SU-DHL-6 (cell line): ENCODE data around the gene DNMBP.

Experiments
- EZH2phosphoT487 ChIP-seq: fragments of 200-600 bp; sonication (generic), shearing (Covaris generic); conservative IDR thresholded peaks from 2 replicates; pipeline ENCODE4 v1.6.1; 2018; ENCODE audit warnings: mild to moderate bottlenecking, antibody characterized with exemption, low read length, moderate library complexity, mixed read lengths
- TF ChIP-seq, protein P1 (sequence below): fragments of 200-600 bp; sonication (generic); IDR thresholded peaks from one replicate; pipeline ENCODE4 v1.5.1; 2017; ENCODE audit warnings: antibody characterized with exemption, mild to moderate bottlenecking, low read length, moderate library complexity; ENCODE audit not compliant: insufficient read depth, poor library complexity, severe bottlenecking

DNA sequence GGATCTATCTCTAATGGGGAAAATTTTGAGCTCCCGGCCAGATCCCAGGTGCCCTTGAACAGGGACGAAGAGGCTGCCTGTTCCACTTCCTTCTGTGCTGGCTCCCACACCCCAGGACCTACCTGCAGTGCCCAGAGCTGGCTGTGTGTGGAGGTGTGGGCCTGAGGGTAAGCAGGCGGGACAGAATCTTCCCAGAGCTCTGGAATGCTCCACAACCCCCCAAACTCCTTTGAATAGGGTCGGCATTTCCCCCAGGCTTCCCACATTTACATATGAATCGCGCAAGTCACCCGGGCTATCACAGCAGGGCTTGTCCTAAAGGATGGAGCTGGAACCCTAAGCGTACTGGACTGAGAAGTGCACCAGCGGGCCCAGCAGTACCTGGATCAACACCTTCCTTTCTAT lies 95.9 kb downstream of the DNMBP start:
- TF ChIP-seq, protein P1, sequence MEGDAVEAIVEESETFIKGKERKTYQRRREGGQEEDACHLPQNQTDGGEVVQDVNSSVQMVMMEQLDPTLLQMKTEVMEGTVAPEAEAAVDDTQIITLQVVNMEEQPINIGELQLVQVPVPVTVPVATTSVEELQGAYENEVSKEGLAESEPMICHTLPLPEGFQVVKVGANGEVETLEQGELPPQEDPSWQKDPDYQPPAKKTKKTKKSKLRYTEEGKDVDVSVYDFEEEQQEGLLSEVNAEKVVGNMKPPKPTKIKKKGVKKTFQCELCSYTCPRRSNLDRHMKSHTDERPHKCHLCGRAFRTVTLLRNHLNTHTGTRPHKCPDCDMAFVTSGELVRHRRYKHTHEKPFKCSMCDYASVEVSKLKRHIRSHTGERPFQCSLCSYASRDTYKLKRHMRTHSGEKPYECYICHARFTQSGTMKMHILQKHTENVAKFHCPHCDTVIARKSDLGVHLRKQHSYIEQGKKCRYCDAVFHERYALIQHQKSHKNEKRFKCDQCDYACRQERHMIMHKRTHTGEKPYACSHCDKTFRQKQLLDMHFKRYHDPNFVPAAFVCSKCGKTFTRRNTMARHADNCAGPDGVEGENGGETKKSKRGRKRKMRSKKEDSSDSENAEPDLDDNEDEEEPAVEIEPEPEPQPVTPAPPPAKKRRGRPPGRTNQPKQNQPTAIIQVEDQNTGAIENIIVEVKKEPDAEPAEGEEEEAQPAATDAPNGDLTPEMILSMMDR: no peak
- no peak for TF ChIP-seq EZH2phosphoT487
